NB4 (cell line): ENCODE results near the gene PBRM1.

Source experiments
- MAX ChIP-seq: IDR thresholded peaks from 2 replicates; pipeline ENCODE4 v1.6.1; 2011; ENCODE audit warnings: low read depth, low read length
- MYC ChIP-seq: IDR thresholded peaks from 2 replicates; pipeline ENCODE4 v1.6.1; 2011; ENCODE audit warnings: low read depth, low read length
- POLR2A ChIP-seq: IDR thresholded peaks from 2 replicates; pipeline ENCODE4 v1.6.1; 2011; ENCODE audit warnings: mild to moderate bottlenecking; ENCODE audit not compliant: insufficient read length; ENCODE audit errors: extremely low read depth
- TF ChIP-seq, protein P1 (sequence below): IDR thresholded peaks from one replicate; pipeline ENCODE4 v1.5.1; 2012; ENCODE audit warnings: low read depth, low read length

GRCh38 chr3:52516509-52517195 lies 169.1 kb downstream of the PBRM1 start:
- TF ChIP-seq, protein P1, sequence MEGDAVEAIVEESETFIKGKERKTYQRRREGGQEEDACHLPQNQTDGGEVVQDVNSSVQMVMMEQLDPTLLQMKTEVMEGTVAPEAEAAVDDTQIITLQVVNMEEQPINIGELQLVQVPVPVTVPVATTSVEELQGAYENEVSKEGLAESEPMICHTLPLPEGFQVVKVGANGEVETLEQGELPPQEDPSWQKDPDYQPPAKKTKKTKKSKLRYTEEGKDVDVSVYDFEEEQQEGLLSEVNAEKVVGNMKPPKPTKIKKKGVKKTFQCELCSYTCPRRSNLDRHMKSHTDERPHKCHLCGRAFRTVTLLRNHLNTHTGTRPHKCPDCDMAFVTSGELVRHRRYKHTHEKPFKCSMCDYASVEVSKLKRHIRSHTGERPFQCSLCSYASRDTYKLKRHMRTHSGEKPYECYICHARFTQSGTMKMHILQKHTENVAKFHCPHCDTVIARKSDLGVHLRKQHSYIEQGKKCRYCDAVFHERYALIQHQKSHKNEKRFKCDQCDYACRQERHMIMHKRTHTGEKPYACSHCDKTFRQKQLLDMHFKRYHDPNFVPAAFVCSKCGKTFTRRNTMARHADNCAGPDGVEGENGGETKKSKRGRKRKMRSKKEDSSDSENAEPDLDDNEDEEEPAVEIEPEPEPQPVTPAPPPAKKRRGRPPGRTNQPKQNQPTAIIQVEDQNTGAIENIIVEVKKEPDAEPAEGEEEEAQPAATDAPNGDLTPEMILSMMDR = no peak
- TF ChIP-seq POLR2A = no peak
- no peak for TF ChIP-seq MYC
- no peak for TF ChIP-seq MAX
